ENCODE data around the gene GAR1. TPM values are rescaled to one million over a fixed set of nuclear protein-coding genes. Genes with fewer than 3 reads are reported as not detected.

GAR1 gene
- total RNA-seq = 3.4 and 3.8 TPM in 2 replicates

DNA sequence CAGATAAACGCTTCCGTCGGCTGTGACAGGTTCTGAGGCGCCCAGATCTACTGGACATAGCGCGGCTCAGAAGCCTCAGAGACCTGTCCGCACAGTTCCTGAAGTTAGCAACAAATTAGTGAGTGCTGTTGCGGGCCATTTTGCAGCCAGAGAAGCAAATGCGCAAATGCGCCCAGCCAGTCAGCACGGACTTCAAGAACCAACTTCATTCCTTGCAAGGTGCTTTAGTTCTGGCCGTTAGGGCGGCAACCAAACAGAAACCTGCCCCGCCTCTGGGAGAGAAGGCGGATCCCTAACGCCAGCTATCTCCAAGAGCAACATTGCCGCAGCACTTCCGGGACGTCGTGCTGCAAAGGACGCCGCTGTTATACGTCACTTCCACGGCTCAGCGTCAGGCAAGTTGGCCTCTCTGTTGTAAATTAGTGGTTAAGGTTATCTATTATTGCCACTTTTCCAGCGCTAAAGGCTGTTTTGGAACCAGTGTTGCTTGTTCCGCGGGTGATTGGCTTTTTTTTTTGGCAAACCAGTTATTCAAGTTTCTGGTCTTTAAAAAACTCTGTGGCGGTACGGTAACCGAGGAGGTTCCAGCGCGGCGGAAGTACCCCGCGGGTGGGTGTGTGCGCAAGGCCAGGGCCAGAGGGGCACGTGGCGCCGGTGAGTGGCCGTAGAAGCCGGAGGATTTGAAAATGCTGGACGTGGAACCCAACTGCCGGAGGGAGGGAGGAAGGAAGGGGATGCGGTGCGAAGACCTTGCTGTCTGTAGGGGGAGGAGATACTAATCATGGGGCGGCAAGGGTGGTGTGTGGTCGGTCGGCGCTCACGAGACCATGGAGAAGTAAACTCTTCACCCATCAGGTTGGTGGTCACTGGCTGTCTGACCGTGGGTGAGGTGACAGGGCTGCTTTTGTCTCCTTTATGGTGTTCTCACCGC lies at the start of gene GAR1:
Gene GAR1, plus strand, starts transcription at position 612 of the 931 bp plus-strand sequence. CDS start 403 bp downstream, outside the sequence.

DNA sequence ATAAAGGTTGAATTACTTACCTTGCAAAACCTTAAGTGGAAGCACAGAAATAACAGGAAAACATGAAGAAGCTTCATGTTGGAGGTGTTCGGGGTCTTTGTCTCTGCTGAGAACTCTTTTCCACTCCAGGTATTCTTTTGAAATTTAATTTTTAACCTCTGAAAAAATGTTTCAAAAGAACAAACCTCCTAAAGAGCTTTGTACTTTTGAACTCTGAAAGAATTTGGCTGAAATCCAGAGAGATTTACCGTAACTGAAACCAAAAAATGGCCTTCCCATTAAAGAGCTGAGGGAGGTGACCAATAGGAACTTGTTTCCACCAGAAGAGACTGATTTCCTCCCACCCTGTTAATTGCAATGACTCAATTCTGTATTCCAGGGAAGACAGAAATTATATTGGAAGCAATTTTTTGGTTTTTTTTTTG lies 13.7 kb upstream of the GAR1 start, which contains the start of gene CFI:
Gene CFI, minus strand, starts transcription at position 105 of the 425 bp plus-strand sequence. Its CDS starts 28 bp downstream, at position 77.

DNA sequence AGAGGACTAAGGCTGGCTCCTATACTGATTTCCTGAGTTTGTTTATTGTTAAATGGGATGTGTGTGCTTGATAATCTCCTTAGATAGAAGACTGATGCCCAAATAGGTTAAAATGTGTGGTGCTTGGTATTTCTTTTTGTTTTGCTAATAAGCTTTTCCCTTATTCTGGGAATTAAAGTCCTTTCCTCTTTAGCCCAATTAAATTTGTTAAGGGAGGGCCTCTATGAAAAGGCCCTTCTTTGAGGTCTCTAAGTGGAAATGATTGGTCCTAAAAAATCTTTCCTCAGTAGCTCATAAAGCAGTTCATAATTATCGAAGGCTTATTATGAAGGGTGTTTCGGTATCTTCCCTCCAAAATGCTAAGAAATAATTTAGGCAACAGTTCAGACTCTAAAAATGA lies 12.1 kb downstream of the GAR1 start, which contains the start of gene RRH:
Gene RRH, plus strand, starts transcription at position 301 of the 400 bp plus-strand sequence. Its CDS starts 56 bp downstream, at position 357.

DNA sequence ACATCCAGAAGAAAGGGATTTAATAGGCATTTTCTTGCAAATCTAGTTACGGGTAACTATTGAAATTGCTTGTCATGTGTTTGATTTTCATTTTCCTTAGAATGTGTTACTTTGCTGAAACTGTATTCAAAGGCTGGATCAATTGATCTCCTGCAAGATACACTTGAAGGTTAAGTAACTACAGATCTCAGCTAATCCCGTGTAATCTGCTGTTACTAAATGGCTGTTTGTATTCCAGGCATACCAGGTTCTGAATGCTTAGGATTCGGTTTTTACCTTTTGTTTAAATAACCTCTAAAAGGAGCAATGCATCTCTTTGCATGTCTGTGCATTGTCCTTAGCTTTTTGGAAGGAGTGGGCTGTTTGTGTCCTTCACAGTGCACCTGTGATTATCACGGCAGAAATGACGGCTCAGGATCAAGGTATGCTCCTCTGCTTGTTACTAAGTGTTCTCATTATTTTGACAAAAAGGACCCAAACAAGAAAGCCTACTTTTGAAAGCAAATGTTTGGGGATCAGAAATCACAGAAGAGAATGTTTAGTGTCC lies 32.4 kb downstream of the GAR1 start, which contains the start of gene LRIT3:
Gene LRIT3, plus strand, starts transcription at position 212 of the 547 bp plus-strand sequence. Its CDS starts 95 bp downstream, at position 307.

Other genes with a start within 250 kb of the GAR1 start
- gene CASP6, start 112.3 kb upstream of the GAR1 start, total RNA-seq = 23.9 and 27.2 TPM in 2 replicates
- 67.6 and 102 TPM in 2 replicates for gene PLA2G12A, start 85.7 kb upstream of the GAR1 start, total RNA-seq
- gene CFI, start 13.8 kb upstream of the GAR1 start, total RNA-seq = 5.2 and 9.3 TPM in 2 replicates
- 0.13 TPM in 1 of 2 replicates, not detected in the other for gene RRH, start 12.2 kb downstream of the GAR1 start, total RNA-seq
- under 0.01 TPM in 1 of 2 replicates, not detected in the other for gene LRIT3, start 32.3 kb downstream of the GAR1 start, total RNA-seq
- 0.06 and 0.13 TPM in 2 replicates for gene EGF, start 97.1 kb downstream of the GAR1 start, total RNA-seq

Measured in aortic smooth muscle cell (primary cell).